ENCODE results near the gene HSDL1.

HSDL1 gene

GRCh38 chr16:84174396-84174795 lies 29.4 kb upstream of the HSDL1 start:
- H3K27ac ChIP-seq = no peak overlapping the region
- TF ChIP-seq, protein P1, sequence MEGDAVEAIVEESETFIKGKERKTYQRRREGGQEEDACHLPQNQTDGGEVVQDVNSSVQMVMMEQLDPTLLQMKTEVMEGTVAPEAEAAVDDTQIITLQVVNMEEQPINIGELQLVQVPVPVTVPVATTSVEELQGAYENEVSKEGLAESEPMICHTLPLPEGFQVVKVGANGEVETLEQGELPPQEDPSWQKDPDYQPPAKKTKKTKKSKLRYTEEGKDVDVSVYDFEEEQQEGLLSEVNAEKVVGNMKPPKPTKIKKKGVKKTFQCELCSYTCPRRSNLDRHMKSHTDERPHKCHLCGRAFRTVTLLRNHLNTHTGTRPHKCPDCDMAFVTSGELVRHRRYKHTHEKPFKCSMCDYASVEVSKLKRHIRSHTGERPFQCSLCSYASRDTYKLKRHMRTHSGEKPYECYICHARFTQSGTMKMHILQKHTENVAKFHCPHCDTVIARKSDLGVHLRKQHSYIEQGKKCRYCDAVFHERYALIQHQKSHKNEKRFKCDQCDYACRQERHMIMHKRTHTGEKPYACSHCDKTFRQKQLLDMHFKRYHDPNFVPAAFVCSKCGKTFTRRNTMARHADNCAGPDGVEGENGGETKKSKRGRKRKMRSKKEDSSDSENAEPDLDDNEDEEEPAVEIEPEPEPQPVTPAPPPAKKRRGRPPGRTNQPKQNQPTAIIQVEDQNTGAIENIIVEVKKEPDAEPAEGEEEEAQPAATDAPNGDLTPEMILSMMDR (conservative IDR thresholded peaks at IDR 0.05) = no peak

DNA sequence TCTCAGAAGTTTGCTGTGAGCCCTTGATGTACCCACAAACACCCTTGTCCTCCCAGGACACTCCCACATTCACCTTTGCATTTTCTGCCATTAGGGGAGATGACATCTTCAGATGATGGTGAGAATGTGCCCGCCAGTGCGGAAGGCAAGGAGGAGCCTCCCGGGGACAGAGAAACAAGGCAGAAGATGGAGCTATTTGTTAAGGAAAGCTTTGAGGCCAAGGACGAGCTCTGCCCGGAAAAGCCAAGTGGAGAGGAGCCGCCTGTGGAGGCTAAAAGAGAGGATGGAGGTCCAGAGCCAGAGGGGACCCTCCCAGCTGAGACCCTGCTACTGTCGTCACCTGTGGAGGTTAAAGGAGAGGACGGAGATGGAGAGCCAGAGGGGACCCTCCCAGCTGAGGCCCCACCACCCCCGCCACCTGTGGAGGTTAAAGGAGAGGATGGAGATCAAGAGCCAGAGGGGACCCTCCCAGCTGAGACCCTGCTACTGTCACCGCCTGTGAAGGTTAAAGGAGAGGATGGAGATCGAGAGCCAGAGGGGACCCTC lies 24.9 kb upstream of the HSDL1 start:
- TF ChIP-seq, protein P1 (conservative IDR thresholded peaks at IDR 0.05) = no peak
- H3K27ac ChIP-seq = no peak overlapping the region

DNA sequence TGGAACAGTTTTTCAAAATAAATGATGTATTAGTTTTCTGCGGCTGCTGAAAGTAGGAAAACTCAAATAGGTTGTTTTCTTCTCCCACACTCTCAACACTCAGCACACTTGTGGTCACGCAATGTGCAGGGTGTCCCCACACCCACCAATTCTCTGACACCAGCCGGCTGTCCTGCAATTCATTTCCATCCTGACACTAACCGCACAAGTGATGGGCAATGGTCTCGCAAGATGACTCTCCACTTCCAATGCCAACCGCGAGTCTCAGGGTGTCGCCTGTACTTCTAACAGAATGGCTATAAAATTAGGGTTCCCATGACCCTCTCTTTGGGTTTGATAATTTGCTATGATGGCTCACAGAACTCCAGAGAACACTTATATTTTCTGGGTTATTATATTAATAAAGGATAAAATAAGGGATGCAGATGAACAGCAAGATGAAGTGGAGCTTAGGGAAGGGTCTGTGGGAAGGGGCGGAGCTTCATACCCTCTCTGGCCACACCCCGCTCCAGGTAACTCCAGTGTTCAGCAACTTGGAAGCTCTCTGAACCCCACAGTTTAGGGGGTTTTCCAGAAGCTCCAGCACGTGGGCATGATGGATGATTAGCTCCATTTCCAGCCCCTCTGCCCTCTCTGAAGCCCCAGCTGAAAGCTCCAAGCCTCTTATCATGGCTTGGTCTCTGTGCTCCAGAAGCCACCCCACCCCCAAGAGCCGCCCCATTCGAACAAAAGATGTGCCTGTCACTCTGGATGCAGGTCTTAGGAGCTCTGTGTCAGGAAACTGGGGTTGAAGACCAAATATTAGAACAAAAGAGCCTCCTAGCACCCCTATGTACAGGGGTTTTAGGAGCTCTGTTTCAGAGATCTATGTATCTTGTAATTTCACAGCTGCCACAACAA lies 22.1 kb upstream of the HSDL1 start:
- no peak overlapping the region for H3K27ac ChIP-seq
- TF ChIP-seq, protein P1 (conservative IDR thresholded peaks at IDR 0.05) = no peak

DNA sequence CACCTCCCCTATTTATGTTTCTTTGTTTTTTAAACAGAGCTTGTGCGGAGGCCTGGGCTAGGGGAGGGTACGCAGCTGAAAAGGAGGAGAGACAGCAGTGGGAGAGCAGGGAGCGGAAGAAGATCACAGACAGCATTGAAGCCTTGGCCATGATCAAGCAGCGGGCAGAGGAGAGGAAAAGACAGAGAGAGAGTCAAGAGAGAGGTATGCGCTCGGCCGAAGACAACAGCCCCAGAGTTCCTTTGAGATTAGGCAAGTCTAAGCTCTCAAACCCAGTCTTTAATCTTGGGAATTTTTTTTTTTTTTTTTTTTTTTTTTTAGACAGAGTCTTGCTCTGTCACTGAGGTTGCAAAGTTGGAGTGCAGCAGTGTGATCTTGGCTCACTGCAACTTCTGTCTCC lies 20.8 kb upstream of the HSDL1 start:
- H3K27ac ChIP-seq = no peak overlapping the region
- TF ChIP-seq, protein P1 (conservative IDR thresholded peaks at IDR 0.05) = no peak

- TF ChIP-seq, protein P1 (conservative IDR thresholded peaks at IDR 0.05) = no peak
Observed at GRCh38 chr16:84161801-84162200, 16.8 kb upstream of the HSDL1 start.

GRCh38 chr16:84161037-84161436 lies 16.1 kb upstream of the HSDL1 start:
- TF ChIP-seq, protein P1 (conservative IDR thresholded peaks at IDR 0.05) = no peak
- no peak overlapping the region for H3K27ac ChIP-seq

More at GRCh38 chr16:84161801-84162200, 16.8 kb upstream of the HSDL1 start:
- no peak overlapping the region for H3K27ac ChIP-seq

DNA sequence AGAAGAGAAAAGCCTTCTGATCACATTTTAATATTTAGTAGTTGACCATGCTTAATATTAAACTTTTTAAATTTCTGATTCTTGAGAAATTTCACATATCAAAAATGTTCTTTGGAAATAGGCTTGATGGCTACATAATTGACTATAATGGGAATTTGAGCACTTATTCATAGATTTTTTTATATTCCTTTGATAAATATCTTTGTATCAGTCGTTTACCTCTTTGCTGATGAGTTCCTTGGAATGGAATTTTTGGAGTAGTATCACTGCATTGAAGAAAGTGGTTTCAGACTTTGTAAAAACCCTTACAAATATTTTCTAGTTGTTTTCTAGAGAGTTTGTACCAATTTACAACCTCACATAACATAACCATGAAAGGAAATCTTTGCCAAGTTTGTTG lies 14.8 kb upstream of the HSDL1 start:
- TF ChIP-seq, protein P1 (conservative IDR thresholded peaks at IDR 0.05) = no peak
- no peak overlapping the region for H3K27ac ChIP-seq
